Tibial nerve (tissue), 4 donors: Measurements from ENCODE around the gene MUC12. TPM values are rescaled to one million over a fixed set of nuclear protein-coding genes. Genes with fewer than 3 reads are reported as not detected.
"Not testable (repeated sequence)": the region's sequence is repeated elsewhere in the genome, so short reads cannot be mapped to it uniquely, and the experiment has no call there.

Source experiments
- DNase-seq, 2 donors: peaks; one replicate each; pipeline ENCODE4 v3.0.0-alpha.2; 2019; ENCODE audit warnings: low spot score in 2 of 2
- H3K27ac ChIP-seq, 4 donors: fragments of 200-600 bp; sonication (generic) in 3 of 4; one replicate each; pipeline ENCODE4 v1.5.1; 2017 to 2019; ENCODE audit warnings: mild to moderate bottlenecking in 1 of 4
- H3K27me3 ChIP-seq, 2 donors: fragments of 200-600 bp; sonication (generic) in 1 of 2; one replicate each; pipeline versions ENCODE4 v1.5.1 to v1.6.0; 2017 to 2019
- H3K36me3 ChIP-seq, 3 donors: fragments of 200-600 bp; sonication (generic); one replicate each; pipeline ENCODE4 v1.5.1; 2018 to 2019
- H3K4me1 ChIP-seq, 4 donors: fragments of 200-600 bp; sonication (generic) in 3 of 4; one replicate each; pipeline ENCODE4 v1.5.1; 2017 to 2019
- H3K4me3 ChIP-seq, 4 donors: fragments of 200-600 bp; sonication (generic) in 3 of 4; one replicate each; pipeline ENCODE4 v1.5.1; 2017 to 2019; ENCODE audit warnings: mild to moderate bottlenecking in 1 of 4, moderate library complexity in 1 of 4
- H3K9me3 ChIP-seq, 4 donors: fragments of 200-600 bp; sonication (generic) in 3 of 4; one replicate each; pipeline ENCODE4 v1.5.1; 2017 to 2019
- EP300 ChIP-seq, 2 donors: sonication (generic); formaldehyde crosslinking; IDR thresholded peaks; one replicate each; pipeline ENCODE4 v1.6.1; 2017; ENCODE audit warnings: antibody characterized with exemption in 2 of 2, mild to moderate bottlenecking in 1 of 2
- POLR2A ChIP-seq, 2 donors: fragments of 450-650 bp; IDR thresholded peaks; one replicate each; pipeline ENCODE4 v1.6.1; 2017; ENCODE audit warnings: antibody characterized with exemption in 2 of 2, mild to moderate bottlenecking in 2 of 2, moderate library complexity in 2 of 2
- WGBS, 2 donors: methylation state at CpG; one replicate each; pipeline ENCODE4 v1.1.5; 2018; 5-methylcytosine and 5-hydroxymethylcytosine counted together
- total RNA-seq, 4 donors: library from RNA; depleted of rRNA; stranded (reverse); fragments of >200 nt; gene quantifications; one replicate each; pipeline ENCODE4 v1.1.0, GENCODE V29; 2016
- TF ChIP-seq, protein P1 (sequence below), 5 experiments: fragments of 200-600 bp in 3 of 5; fragments of 450-650 bp in 2 of 5; sonication (generic) in 3 of 5; IDR thresholded peaks; one replicate each; pipeline ENCODE4 v1.5.1; 2016 to 2019; ENCODE audit warnings: antibody characterized with exemption in 5 of 5, mild to moderate bottlenecking in 3 of 5, moderate library complexity in 2 of 5

Gene MUC12, protein sequence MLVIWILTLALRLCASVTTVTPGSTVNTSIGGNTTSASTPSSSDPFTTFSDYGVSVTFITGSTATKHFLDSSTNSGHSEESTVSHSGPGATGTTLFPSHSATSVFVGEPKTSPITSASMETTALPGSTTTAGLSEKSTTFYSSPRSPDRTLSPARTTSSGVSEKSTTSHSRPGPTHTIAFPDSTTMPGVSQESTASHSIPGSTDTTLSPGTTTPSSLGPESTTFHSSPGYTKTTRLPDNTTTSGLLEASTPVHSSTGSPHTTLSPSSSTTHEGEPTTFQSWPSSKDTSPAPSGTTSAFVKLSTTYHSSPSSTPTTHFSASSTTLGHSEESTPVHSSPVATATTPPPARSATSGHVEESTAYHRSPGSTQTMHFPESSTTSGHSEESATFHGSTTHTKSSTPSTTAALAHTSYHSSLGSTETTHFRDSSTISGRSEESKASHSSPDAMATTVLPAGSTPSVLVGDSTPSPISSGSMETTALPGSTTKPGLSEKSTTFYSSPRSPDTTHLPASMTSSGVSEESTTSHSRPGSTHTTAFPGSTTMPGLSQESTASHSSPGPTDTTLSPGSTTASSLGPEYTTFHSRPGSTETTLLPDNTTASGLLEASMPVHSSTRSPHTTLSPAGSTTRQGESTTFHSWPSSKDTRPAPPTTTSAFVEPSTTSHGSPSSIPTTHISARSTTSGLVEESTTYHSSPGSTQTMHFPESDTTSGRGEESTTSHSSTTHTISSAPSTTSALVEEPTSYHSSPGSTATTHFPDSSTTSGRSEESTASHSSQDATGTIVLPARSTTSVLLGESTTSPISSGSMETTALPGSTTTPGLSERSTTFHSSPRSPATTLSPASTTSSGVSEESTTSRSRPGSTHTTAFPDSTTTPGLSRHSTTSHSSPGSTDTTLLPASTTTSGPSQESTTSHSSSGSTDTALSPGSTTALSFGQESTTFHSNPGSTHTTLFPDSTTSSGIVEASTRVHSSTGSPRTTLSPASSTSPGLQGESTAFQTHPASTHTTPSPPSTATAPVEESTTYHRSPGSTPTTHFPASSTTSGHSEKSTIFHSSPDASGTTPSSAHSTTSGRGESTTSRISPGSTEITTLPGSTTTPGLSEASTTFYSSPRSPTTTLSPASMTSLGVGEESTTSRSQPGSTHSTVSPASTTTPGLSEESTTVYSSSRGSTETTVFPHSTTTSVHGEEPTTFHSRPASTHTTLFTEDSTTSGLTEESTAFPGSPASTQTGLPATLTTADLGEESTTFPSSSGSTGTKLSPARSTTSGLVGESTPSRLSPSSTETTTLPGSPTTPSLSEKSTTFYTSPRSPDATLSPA (N-terminal part only)
- not detected for total RNA-seq

DNA sequence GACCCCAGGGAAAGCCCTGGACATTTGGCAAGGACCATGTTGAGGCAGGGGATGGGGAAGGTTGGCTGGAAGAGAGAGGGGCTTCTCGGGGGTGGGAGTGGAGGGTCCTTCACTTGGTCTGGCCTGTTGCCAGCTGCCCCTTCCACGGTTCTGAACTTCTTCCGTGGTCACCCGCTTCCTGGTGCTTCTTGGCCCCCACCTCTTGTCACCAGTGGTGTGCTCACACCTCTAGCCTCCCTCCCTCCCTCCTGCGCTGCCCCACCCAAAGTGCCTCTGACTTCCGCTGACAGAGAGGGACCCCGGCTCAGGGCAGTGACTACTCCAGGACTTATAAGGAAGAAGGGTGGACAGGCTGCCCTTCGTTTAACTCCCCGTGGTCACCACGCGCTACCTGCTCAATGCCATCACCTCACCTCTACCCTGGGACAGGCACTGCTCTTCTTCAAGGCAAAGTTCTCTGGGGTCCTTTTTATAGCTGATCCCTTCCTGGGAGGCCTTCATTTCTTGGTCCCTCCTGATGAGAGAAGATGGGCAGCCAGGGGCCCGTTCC lies at the start of gene MUC12:
Gene MUC12, plus strand, starts transcription at position 500 of the 550 bp plus-strand sequence. CDS start 58 bp downstream, outside the sequence.
- TF ChIP-seq, protein P1, sequence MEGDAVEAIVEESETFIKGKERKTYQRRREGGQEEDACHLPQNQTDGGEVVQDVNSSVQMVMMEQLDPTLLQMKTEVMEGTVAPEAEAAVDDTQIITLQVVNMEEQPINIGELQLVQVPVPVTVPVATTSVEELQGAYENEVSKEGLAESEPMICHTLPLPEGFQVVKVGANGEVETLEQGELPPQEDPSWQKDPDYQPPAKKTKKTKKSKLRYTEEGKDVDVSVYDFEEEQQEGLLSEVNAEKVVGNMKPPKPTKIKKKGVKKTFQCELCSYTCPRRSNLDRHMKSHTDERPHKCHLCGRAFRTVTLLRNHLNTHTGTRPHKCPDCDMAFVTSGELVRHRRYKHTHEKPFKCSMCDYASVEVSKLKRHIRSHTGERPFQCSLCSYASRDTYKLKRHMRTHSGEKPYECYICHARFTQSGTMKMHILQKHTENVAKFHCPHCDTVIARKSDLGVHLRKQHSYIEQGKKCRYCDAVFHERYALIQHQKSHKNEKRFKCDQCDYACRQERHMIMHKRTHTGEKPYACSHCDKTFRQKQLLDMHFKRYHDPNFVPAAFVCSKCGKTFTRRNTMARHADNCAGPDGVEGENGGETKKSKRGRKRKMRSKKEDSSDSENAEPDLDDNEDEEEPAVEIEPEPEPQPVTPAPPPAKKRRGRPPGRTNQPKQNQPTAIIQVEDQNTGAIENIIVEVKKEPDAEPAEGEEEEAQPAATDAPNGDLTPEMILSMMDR (IDR thresholded peaks at IDR 0.05), result no peak
- no peak for TF ChIP-seq POLR2A (IDR thresholded peaks at IDR 0.05)
- no peak for TF ChIP-seq EP300 (IDR thresholded peaks at IDR 0.05)

DNA sequence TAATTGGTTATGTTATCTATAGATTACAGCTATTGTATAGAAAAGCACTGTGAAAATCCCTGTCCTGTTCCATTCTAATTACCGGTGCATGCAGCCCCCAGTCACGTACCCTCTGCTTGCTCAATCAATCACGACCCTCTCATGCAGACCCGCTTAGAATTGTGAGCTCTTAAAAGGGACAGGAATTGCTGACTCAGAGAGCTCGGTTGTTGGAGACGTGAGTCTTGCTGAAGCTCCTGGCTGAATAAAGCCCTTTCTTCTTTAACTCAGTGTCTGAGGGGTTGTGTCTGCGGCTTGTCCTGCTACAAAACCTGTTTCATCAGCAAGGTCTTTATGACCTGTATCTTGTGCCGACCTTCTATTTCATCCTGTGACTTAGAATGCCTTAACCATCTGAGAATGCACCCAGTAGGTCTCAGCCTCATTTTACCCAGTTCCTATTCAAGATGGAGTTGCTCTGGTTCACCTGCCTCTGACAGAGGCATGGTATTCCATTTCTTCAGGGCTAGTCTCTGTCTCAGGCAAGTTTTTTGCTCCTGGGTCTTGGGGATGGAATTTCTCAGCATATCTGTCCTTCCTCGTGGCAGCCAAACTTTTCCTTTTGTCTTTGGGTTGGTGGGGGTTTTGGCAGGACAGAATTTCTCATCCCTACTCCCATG lies 49.5 kb upstream of the MUC12 start:
- H3K27me3 ChIP-seq, H3K9me3 ChIP-seq, H3K4me3 ChIP-seq, H3K36me3 ChIP-seq, DNase-seq, H3K4me1 ChIP-seq, H3K27ac ChIP-seq: not testable (repeated sequence)
- WGBS, 2 donors, result 66 to 68% methylated on average over 9 of the region's 9 CpGs

More for the DNA sequence above, at the start of gene MUC12:
- H3K9me3 ChIP-seq, result peaks cover 0 to 3% (median 0%) of the 10 kb centered on the region in 4 donors
- H3K27ac ChIP-seq, result no peak within 1 kb of the TSS
- H3K4me1 ChIP-seq, result peaks cover 0 to 18% (median 5%) of the 10 kb centered on the region in 4 donors
- WGBS, 2 donors, result 42 to 45% methylated on average over 12 of the region's 12 CpGs
- DNase-seq, result no peak
- no peaks in the 10 kb centered on the region for H3K36me3 ChIP-seq
- peaks cover 0 to 55% of the 10 kb centered on the region in 2 donors for H3K27me3 ChIP-seq
- no peak within 1 kb of the TSS for H3K4me3 ChIP-seq

DNA sequence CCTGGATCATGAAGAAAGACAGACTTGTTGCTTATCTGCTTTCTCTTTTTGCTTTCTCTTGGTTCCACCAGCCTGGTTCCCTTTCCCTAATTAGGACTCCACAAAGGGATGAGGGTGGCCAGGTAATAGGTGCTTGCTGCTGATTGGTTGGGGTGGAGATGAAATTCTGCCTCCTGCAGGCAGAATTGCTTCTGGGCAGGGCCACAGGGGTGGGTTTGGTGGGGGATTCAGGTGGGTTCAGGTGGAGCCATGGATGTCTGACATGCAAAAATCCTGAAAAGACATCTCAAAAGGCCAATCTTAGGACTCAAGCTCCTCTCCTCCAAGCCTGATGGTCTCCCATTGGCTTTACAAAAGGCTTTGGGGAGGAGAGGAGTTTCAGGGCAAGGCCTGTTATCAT lies 48.3 kb upstream of the MUC12 start:
- H3K36me3 ChIP-seq, result no peaks in the 10 kb centered on the region
- TF ChIP-seq EP300 (IDR thresholded peaks at IDR 0.05) (no peak), POLR2A (IDR thresholded peaks at IDR 0.05) (no peak)
- peaks cover 0 to 5% of the 10 kb centered on the region in 2 donors for H3K27me3 ChIP-seq
- H3K27ac ChIP-seq, result no peak overlapping the region
- no peak for DNase-seq
- H3K4me3 ChIP-seq, result no peak overlapping the region
- H3K4me1 ChIP-seq, result peaks cover 0 to 8% (median 0%) of the 10 kb centered on the region in 4 donors
- no peaks in the 10 kb centered on the region for H3K9me3 ChIP-seq

DNA sequence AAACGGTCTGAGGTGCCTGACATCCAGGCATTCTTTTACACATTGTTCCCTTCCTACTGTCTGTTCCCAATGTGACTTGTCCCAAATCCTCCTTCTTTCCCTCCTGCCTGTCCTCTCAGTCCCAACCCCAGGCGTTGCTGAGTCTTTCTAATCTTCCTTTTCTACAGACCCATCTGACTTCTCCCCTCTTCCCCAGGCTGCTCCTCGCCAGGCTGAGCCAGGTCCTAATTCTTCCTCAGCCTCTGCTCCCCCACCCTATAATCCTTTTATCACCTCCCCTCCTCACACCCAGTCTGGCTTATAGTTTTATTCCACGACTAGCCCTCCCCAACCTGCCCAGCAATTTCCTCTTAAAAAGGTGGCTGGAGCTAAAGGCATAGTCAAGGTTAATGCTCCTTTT lies 45.7 kb upstream of the MUC12 start:
- H3K9me3 ChIP-seq, DNase-seq, H3K27ac ChIP-seq, H3K27me3 ChIP-seq, H3K4me3 ChIP-seq, H3K4me1 ChIP-seq, H3K36me3 ChIP-seq: not testable (repeated sequence)
- 46 to 47% methylated on average over 4 of the region's 4 CpGs for WGBS, 2 donors

DNA sequence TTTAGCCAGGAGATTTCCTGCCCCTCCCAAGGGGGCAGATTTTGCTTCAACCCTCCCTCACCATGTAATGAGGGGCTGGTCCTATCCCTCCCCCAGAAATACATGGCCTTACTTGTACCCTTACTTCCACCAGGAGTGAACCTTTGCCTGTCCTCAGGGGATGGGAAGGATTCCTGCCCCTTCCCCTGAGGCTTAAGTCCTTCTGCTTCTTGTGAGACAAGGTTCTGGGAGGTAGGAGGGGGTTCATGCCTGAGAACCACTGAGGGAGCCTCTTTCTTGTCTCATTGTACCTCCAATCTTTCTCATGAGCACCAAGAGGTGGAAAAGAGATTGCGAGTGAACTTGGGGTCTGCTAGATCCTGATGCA lies 39.6 kb upstream of the MUC12 start:
- TF ChIP-seq, protein P1 (IDR thresholded peaks at IDR 0.05), result no peak
- no peak for TF ChIP-seq EP300 (IDR thresholded peaks at IDR 0.05)
- TF ChIP-seq POLR2A (IDR thresholded peaks at IDR 0.05), result no peak
- H3K36me3 ChIP-seq, result no peaks in the 10 kb centered on the region
- no peak overlapping the region for H3K27ac ChIP-seq
- no peak overlapping the region for H3K4me3 ChIP-seq
- WGBS, 2 donors, result 82 to 89% methylated on average over 1 of the region's 1 CpG
- no peaks in the 10 kb centered on the region for H3K4me1 ChIP-seq
- H3K27me3 ChIP-seq, result peaks cover 0 to 5% of the 10 kb centered on the region in 2 donors
- peaks cover 0 to 17% (median 0%) of the 10 kb centered on the region in 4 donors for H3K9me3 ChIP-seq
- no peak for DNase-seq

DNA sequence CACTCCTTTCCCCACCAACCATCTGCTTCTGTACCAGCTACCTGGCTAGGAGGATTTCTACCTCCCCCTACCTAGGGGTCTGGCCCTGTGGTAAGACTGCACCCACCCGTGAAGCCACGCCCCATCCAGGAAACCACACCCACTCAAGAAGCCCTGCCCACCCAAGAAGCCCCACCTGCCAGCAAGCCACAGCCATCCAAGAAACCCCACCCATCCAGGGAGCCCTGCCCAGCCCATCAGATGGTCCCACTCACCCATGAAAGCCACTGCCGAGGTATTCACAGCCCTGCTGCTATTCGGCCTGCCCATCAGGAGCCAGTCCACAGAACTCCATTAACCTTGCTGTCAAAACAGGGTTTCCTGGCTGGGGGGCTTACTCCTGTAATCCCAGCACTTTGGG lies 35.6 kb upstream of the MUC12 start:
- DNase-seq, result no peak
- 67 to 69% methylated on average over 4 of the region's 4 CpGs for WGBS, 2 donors
- TF ChIP-seq POLR2A (IDR thresholded peaks at IDR 0.05), result no peak
- no peak for TF ChIP-seq EP300 (IDR thresholded peaks at IDR 0.05)
- TF ChIP-seq, protein P1 (IDR thresholded peaks at IDR 0.05), result no peak
- Histone ChIP-seq H3K36me3 (no peaks in the 10 kb centered on the region), H3K27me3 (peaks cover 0 to 5% of the 10 kb centered on the region in 2 donors), H3K4me3 (no peak overlapping the region), H3K27ac (no peak overlapping the region), H3K4me1 (no peaks in the 10 kb centered on the region), H3K9me3 (peaks cover 0 to 17% (median 0%) of the 10 kb centered on the region in 4 donors)

DNA sequence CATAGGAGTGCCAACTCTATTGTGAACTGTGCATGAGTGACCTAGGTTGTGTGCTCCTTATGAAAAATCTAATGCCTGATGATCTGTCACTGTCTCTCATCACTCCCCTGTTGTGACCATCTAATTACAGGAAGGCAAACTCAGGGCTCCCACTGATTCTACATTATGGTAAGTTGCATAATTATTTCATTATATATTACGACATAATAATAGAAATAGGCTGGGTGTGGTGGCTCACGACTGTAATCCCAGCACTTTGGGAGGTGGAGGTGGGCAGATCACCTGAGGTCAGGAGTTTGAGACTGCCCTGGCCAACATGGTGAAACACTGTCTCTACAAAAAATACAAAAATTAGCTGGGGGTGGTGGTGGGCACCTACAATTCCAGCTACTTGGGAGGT lies 34.0 kb upstream of the MUC12 start:
- H3K9me3 ChIP-seq, result peaks cover 0 to 29% (median 0%) of the 10 kb centered on the region in 4 donors
- not testable (repeated sequence) for DNase-seq, H3K27me3 ChIP-seq, H3K4me1 ChIP-seq, H3K27ac ChIP-seq, H3K36me3 ChIP-seq, H3K4me3 ChIP-seq
- 63 to 79% methylated on average over 2 of the region's 2 CpGs for WGBS, 2 donors

DNA sequence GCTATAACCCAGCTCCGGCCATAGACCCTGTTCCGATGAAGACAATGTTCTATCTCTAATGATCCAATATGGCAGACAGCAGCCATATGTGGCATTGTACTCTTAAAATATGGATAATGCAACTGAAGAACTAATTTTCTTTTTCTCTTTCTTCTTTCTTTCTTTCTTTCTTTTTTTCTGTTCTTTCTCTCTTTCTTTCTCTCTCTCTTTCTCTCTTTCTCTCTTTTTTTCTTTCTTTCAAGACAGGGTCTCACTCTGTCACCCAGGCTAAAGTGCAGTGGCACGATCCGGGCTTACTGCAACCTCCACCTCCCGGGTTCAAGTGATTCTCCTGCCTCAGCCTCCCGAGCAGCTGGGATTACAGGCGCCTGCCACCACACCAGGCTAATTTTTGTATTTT lies 33.2 kb upstream of the MUC12 start:
- not testable (repeated sequence) for H3K4me3 ChIP-seq, H3K27ac ChIP-seq, H3K27me3 ChIP-seq, H3K4me1 ChIP-seq, DNase-seq, H3K36me3 ChIP-seq
- H3K9me3 ChIP-seq, result peaks cover 0 to 36% (median 0%) of the 10 kb centered on the region in 4 donors
- WGBS, 2 donors, result 75 to 89% methylated on average over 7 of the region's 7 CpGs
